DND-41 (cell line): ENCODE measurements around the gene IMPDH2.

Experiments
- CTCF ChIP-seq: IDR thresholded peaks from 2 replicates; pipeline ENCODE4 v1.5.1; 2012; ENCODE audit warnings: borderline replicate concordance, low read length, moderate library complexity, mild to moderate bottlenecking; ENCODE audit not compliant: poor library complexity, severe bottlenecking; ENCODE audit errors: extremely low read depth
- EZH2 ChIP-seq: IDR thresholded peaks from 3 replicates; pipeline ENCODE4 v1.6.1; 2012; ENCODE audit warnings: borderline replicate concordance, low read depth, mild to moderate bottlenecking, moderate library complexity, low read length, inconsistent platforms; ENCODE audit not compliant: severe bottlenecking

- TF ChIP-seq CTCF (peak; percentile 34), EZH2 (no peak)
These were observed at the start of gene IMPDH2 for GRCh38 chr3:49028673-49029562.
